ENCODE data around the gene SLX9.

SLX9 gene

DNA sequence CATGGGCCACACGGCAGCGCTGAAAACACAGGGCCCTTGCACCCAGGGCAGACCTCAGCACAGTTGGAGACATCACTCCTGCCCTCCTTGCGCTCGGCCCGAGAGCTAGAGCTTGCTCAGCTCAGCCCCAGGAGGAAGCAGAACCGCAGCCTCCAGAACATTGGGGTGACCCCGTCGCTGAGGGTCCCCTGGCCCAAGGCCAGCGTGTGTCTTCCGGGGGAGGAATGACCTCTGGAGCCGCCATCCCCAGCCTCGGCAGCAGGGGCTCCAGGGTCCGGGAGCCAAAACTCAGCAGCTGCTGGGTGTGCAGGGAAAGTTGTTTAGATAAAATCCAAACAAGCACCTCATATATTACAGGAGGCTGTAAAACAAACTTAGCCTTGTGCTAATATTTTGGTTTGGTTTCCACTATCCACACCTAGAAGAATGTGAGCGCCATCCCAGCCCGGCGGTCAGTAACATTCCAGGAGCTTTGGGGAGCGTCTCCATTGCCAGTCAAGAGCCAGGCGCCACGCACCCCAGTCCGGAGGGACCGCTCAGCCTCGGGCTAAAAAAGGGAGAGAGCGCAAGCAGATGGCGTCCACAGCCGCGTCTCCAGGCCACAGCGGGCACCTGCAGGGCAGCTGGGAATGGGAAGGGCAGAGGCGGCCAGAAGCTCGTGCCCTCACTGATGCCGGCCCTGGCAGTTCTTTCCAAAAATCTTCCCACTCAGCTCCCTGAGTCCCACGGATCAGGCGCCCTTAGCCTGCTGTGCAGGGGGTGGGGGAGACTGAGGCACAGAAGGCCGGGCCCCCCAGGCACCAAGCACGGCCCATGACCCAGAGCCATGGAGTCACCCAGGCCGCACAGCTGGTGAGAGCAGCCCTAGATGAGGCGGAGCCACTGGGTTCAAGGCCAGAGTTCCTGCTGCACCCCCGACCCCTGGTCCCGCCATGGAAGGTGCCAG lies 52.0 kb downstream of the SLX9 start:
- no peak for DNase-seq (ENCODE audit: low read depth)

DNA sequence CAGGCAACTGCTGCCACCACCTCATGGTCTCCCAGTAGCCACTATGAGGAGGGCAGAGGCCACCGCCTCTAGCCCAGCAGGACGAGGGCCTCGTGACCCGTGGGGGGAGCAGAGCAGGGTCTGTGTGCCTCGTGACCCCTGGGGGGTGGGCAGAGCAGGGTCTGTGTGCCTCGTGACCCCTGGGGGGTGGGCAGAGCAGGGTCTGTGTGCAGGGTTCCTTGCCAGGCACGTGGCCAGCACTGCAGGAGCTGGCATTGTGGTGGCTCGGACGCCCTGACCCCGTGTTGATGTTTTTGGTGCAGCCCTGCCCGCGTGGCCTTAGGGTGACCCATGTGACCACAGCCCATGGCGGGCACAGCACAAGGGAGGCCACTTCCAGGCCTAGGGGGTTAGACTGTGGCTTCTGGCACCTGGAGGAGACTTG lies 52.8 kb downstream of the SLX9 start:
- no peak for DNase-seq (ENCODE audit: low read depth)

DNA sequence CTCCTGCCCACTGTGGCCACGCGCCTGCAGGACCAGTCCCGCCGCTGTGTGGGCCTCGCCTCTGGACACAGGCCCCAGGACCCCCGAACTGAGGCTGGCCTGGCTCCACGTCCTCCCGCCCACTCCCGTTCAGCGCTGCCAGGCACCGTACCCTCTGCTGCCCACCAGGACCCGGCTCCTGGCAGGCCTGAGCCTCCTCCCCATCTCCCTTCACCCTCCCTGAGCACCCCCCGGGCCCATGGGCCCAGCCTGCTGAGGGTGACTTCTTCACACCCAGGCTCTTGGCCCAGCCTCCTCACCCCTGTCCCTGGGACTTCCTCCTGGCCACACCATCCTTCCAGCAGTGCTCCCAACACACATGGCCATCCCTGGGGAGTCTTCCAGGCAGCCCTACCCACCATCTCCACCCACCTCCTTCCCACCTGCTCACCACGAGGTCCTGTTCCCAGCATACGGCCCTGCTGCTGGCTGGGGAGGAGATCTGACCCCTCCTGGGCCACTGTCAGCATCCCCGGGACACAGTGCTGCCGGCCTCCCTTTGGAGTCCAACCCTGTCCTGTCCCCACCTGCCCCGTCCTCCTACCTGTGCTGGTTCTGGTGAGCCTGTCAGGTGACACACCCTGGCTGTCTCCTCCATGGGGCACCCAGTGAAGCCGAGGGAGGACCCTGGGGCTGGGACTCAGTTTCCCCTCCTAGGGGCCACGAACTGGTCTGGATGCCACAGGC lies 53.7 kb downstream of the SLX9 start:
- DNase-seq (ENCODE audit: low read depth): no peak

DNA sequence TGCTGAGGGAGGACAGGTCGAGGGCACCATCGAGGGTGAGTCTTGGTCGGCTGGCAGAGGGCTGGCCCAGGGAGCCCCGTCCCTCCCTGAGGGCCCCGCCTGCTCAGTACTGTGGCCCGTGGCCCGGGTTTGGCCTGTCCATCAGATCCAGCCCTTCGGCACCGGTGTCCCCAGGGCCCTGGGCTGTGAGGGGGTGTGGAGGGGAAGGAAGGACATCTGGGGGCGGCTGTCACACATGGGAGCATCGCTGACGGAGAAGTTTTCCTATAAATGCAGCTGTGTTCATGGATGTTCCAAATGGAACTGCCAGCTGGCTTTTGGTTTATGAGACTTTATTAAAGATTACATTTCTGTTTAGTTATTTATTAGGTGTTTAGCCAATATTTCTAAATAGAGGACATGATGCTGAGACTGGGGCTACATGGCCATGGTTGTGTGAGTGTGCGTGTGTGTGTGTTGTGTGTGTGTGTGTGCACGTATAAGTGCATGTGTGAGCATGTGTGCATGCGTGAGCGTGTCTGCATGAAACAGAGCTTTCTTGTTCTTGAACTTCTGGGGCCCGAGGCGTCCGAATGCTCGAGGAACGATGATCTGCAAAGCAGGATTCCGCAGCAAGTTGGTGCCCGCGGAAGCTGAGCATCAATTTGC lies 54.3 kb downstream of the SLX9 start:
- no peak for DNase-seq (ENCODE audit: low read depth)

DNA sequence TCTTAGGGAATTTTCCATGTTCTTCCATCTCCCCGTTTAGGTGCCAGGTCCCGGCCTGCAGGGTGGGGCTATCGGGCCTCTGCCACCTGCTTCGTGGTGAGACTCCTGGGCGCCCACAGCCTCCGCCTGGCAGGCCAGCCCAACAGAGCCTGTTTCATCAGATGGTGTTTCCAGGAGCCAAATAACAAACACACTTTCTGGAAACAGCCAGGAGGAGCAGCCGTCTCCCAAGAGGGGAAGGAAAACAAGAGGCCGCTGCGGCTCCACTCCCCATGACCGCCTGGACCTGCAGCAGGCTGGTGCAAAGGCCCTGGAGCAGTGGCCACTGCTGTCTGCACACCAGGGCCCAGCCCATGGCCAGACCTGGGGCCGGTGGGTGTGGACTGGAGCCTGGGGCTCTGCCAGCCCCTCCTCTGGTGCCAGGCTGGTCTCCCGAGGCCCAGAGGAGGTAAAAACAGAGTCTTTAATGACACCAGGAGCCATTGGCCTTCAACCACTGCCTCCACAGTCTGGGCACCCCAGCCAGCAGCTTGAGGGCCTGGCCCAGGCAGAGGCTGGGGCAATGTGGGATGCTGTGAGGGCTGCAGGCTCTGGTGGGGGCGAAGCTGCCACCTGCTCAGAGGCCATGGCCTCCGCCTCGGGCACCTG lies 55.0 kb downstream of the SLX9 start:
- no peak for DNase-seq (ENCODE audit: low read depth)

DNA sequence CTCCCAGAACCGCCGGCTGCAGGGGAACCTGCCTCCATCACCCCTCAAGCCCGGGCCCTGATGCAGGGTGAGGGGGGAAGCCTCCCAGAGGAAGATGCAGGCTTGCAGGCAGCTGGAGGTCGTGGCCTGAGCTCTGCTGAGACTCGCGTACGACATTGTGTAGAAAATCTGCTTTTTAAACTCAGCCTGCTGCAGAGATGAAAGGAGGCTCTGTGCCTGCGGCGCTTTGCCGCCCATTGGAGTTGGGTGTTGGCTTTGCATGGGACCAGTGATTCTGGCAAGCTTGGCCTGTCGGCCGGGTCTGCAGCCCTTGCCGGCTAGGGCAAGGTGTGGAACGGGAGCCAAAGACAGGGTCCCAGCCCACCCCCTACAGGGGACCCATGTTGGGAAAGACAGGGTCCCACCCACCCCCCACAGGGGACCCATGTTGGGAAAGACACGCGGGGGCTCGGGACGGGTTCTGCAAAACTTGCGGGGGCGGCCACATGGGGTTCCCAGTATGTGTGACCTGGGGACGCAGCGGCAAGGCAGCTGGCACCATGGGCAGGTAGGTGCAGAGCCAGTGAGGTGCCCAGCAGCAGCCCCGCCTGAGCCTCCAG lies 55.6 kb downstream of the SLX9 start:
- no peak for DNase-seq (ENCODE audit: low read depth)

DNA sequence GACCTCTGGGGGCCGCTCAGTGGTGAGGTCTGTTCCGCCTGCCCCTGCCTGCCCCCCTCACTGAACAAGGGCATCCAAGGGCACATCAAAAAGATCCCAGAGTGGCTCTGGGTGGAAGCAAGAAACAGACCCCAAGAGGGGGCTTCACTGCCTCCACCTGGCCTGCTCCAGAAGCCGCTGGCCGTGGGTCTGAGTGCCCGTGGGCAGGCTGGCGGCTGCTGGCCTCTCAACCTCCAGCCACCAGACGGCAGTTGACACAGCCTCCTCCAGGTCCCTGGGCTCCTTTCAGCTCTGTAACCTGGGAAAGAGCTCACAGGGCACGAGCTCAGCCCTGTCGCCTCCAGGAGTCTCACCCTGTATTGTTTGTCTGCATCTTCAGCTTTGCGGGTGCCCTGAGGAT lies 56.3 kb downstream of the SLX9 start:
- no peak for DNase-seq (ENCODE audit: low read depth)

DNA sequence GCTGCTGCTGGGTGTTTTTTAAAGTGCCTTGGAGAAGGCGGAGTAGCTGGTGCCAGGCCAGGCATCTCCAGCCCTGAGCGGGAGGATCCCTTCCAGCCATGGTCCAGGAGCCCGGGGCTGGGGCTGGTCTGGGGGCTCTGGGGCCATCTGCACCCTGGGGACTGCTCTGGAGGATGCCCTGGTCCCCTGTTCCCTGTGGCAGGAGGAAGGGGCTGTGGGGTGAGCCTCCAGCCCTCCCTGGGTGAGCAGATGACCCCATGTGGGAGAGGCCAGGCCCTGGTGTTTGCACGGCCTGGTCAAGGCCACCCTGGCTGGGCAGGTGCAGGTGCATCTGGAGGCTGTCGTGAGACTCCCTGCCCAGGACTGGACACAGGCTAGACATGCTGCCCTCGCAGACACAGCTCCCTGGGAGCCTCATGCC lies 56.7 kb downstream of the SLX9 start:
- no peak for DNase-seq (ENCODE audit: low read depth)

DNA sequence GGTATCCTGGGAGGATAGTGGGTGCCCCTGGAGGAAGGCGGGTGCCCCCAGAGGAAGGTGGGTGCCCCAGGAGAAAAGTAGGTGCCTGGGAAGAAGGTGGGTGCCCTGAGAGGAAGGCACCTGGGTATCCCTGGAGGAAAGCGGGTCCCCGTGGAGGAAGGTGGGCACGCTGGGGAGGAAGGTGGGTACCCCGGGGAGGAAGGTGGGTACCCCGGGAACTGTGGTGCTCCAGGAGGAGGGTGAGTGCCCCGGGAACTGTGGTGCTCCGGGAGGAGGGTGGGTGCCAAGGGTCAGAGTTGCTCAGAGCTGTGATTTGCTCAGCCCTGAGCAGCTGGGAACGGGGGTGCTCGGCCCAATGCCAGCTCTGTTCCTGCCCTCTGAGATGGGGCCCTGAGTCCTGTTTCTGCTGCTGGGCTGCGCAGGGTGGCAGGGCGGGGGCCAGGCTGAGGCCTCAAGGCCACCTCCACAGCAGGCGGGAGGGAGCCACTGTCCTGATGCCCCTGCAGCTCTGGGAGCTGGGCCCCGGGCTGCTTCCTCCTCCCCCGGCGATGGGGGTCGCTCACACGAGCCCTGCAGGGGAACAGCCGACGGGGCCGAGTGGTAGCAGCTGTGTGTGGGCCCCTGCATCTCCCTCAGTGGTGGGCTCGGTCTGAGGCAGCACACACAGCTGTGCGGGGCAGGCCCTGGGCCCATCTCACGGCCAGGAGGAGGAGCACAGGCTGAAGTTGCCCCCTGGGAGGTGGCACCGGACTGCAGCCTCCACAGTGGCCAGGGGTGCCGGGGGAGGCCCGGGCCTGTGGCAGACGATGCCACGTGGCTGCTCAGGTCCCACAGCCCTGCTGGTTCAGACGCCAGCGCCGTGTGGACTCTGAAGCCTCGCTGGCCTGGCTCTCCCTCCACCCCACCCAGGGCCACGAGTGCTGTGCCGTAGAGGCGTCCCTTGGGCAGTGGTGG lies 57.4 kb downstream of the SLX9 start:
- DNase-seq (ENCODE audit: low read depth): no peak

DNA sequence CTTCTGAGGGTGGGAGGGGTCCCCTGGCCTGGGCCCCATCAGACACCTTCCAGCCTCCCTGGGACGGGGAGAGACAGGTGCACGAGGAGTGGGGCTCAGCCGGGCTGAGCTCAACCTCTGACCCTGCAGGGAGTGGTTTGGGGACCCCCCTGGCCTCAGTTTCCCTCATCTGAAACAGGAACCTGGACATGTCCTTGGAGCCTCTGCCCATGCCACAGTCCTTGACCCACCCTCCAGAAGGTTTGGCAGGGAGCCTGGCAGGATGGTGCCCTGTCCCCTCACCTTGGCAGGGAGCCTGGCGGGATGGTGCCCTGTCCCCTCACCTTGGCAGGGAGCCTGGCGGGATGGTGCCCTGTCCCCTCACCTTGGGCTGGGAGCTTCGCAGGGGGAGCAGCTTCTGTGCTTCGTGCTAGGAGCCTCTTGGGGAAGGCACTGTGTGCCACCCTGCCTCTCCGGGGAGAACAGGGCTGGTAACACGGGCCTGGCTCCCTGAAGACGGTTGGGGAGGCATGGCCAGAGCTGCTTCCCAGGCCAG lies 58.3 kb downstream of the SLX9 start:
- DNase-seq (ENCODE audit: low read depth): no peak

DNA sequence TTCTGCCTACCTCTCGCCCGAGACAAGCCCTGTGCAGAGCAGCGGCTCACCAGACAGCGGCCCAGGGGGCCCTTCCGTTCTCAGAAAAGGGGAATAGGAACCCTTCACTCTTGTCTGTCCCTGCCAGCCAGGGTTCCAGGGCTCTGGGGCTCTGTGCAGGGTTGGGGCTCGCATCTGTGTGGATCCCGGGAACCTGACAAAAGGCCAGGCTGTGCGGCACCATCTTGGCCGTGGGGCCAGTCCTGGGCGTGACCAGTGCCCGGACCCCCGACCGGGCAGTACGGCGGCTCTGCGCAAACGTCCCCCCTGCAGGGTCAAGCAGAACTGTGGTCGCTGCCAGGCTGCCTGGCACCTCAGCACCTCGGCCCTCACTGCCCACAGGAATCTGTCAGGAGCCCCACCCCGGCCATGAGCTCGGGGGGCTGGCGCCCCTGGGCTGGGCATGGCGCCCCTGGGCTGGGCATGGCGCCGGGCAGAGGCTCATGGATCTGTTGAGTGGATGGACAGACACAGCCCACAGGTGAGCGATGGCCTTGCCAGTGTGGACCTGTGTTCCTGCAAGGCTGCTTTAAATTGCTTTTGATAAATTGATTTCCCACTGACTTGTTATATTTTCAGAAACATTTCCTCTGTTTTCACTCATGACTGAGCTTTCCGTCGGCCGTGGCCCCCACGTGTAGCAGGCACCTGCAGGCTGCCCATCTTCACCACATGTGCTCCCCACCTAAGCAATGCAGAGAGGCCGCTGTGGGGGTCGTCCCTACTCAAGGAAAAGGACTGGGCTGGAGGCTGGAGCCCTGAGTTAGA lies 59.0 kb downstream of the SLX9 start:
- no peak for DNase-seq (ENCODE audit: low read depth)

DNA sequence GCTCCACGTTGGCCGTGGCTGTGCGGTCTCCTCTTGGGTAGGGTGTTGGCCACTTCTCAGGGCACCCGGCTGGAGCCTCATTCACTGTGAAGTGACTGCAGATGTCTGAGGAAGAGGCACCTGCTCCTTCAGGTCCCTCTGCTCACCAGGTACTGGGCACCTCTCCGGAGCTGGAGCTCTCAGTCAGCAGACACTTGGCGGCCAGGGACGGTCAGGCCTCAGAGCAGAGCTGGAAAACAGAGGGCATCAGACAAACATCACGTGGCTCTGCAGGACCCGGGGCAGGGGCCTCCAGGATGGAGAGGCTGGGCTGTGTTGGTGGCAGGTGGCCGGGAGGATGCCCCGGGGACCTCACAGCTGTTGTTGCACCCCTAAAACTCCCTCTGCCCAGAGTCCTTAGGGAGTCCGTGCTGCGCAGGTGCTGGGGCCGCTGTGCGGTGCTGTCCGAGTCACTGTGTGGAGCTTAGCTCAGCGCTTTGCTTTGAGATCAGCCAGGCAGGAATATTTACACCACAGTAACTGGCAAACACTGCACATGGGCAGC lies 59.7 kb downstream of the SLX9 start:
- no peak for DNase-seq (ENCODE audit: low read depth)

DNA sequence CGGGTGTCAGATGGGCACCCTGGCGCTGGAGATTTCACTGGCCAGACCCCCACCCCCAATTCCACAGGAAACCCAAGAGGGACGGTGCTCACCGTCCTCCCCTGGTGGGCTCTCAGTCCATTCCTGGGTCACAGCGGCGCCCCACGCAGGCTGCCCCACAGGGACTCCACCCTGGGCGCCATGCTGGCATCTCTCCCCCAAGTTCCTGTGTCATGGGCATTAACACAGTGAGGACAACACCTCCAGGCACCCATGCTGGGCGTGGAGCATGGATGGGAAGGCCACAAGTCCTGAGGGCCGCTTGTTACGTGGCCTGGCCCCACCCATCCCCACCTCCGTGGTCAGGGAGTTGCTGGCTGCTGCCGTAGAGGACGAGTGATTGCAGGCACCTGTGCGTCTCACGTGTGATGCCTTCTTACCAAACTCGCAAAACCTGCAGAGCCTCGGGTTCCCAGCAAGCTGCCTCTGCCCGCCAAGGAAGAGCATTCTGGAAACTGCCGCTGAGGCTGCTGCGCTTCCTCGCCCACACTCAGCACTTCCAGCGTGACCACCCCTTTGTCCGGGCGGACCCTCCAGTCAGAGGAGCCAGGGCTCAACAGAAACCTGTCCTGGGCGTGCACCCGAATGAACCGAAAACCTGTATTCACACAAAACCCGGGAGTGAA lies 60.3 kb downstream of the SLX9 start:
- no peak for DNase-seq (ENCODE audit: low read depth)

DNA sequence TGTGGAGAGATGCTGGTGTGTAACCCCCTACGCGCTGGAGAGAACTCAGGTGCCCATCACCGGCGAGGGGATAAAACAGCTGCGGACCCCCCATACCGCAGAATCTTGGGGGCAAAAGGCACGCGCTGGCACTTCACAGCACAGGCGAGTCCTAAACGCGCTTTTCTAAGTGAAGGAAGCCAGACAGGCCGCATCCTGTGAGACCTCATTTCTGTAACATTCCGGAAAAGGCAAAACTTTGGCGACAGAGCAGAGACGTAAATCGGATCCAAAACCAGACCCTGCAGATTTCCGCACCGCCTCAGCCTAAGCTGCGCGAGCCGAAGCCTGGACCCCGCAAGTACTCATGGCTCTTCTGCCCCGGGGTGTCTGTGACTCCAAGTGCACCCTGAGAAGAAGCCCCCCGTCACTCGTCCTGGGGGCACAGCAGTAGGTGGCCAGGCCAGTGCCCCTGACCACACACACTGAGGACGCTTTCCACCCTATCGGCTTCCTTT lies 60.9 kb downstream of the SLX9 start:
- no peak for DNase-seq (ENCODE audit: low read depth)

DNA sequence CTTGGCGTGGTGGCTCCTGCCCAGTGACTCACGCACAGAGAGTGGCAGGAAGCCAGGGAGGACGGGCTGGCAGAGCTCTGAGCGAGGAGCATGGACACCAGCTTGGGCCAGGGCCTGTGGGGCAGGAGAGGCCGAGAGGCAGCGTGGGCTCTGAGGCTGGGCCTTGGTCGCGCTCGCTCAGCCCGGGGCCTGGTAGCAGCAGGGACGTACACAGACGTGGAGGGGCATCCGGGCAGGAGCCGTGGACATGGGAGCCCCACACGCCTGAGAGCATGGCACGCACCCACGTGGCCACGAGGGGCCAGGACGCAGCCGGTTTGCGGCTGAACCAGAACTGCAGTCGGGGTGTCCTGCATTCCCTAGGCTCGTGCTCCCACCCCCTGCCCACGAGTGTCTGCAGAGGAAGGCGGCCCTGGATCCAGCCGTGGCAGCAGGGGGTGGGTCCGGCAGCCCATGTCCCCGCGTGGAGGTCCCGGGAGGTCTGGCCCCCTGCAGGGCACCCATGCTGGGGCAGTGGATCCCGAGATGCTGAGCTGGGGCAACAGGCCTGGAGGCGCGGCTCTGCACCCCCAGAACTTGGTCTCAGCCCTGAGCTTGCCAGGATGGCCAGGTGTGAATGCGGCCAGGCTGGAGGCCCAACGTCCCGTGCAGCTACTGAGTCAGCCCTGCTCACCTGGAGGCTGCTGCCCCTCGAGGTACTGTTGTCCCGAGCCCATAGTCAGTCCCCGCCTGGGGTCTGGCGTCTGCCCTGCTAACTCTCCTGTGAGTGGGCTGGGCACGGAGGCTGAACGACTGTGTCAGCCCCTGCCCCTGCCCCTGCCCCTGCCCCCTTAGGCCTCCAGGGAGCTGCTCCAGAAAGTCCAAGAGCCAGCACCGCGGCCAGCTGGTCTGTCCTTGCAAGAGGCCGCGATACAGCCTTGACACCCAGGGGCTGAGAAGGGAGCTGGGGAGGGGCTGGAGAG lies 61.6 kb downstream of the SLX9 start:
- no peak for DNase-seq (ENCODE audit: low read depth)

DNA sequence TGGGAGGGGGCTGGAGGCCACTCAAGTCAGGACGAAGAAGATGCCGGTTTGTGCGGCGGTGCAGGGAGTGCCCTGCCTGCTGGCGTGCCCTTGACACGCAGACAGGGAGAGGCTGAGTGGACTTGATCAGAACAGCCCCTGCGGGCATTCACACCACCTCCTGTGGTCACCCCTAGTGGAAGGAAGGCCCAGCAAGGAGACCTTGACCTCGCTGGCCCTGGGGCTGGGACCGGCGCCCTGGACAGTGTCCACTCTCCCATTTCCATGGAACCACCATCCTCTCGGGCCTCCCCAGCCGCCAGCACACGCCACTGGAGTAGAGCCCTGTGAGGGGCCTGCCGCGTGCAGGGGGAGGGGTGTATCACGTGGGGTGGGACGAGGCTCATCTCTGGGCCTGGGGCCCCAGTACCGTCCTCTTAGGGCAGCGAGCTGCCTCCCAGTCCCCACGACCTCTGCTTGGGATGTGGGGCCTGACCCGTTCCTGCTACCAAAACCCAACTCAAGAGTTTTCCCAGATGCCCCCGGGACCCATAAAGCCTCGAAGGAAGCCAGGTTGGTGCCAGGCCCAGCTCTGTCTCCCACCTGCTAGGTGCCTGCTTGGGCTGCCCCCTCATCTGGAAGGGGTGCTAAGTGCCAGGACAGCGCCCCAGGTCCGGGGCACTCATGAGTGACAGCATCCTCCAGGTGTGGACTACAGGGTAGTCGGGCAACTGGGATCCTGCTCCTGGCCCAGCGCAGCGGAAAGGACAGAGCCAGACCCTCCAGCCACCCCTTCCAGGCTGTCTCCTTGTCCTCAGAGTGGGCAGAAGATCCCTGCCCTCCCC lies 62.8 kb downstream of the SLX9 start:
- DNase-seq (ENCODE audit: low read depth): no peak
